HEK293 (cell line): ENCODE results near the gene MCUR1.

Source experiments
- BCL11A ChIP-seq: fragments of 450-650 bp; formaldehyde crosslinking; IDR thresholded peaks from 2 replicates; pipeline ENCODE4 v1.5.1; 2016; ENCODE audit warnings: low read depth, missing biosample characterization, missing genetic modification characterization
- CTCF ChIP-seq: fragments of 450-650 bp; formaldehyde crosslinking; IDR thresholded peaks from 2 replicates; pipeline ENCODE4 v1.5.1; 2016; ENCODE audit warnings: missing biosample characterization, missing genetic modification characterization
- PATZ1 ChIP-seq: fragments of 450-650 bp; formaldehyde crosslinking; IDR thresholded peaks from 2 replicates; pipeline ENCODE4 v1.5.1; 2016; ENCODE audit warnings: missing biosample characterization, missing genetic modification characterization
- REST ChIP-seq: fragments of 450-650 bp; formaldehyde crosslinking; IDR thresholded peaks from 2 replicates; pipeline ENCODE4 v1.5.1; 2016; ENCODE audit warnings: missing biosample characterization, missing genetic modification characterization
- TCF7L2 ChIP-seq: IDR thresholded peaks from 2 replicates; pipeline ENCODE4 v1.6.1; 2011; ENCODE audit warnings: low read depth, mild to moderate bottlenecking, inconsistent platforms, low read length, moderate library complexity, borderline replicate concordance
- YY1 ChIP-seq: fragments of 450-650 bp; formaldehyde crosslinking; IDR thresholded peaks from 2 replicates; pipeline ENCODE4 v1.5.1; 2018; ENCODE audit warnings: missing biosample characterization, missing genetic modification characterization
- ZBTB21 ChIP-seq: fragments of 450-650 bp; formaldehyde crosslinking; IDR thresholded peaks from 2 replicates; pipeline ENCODE4 v1.5.1; 2017; ENCODE audit warnings: missing biosample characterization, missing genetic modification characterization
- ZNF707 ChIP-seq: fragments of 450-650 bp; formaldehyde crosslinking; IDR thresholded peaks from 2 replicates; pipeline ENCODE4 v1.5.1; 2016; ENCODE audit warnings: missing biosample characterization, missing genetic modification characterization

DNA sequence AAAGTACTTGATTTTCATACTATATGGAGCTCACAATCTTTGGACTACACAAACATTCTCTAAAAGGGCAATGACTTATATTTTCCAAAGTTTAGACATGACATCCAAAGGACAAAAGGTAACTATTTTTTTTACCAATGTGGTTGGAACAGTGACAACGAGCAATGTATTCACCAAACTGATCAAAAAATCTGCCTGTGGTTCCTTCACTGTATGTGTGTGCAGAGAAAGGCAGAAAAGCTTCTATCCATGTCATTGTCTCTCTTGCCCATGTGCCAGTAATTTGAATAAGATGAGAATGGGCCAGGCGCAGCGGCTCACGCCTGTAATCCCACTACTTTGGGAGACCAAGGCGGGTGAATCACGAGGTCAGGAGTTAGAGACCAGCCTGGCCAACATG lies 25.5 kb downstream of the MCUR1 start:
- TF ChIP-seq BCL11A: no peak
- no peak for TF ChIP-seq REST (tag by site-specific recombination)
- TF ChIP-seq CTCF: no peak
- no peak for TF ChIP-seq TCF7L2
- TF ChIP-seq ZBTB21 (tag by site-specific recombination): no peak
- TF ChIP-seq ZNF707 (tag by site-specific recombination): no peak
- TF ChIP-seq PATZ1 (tag by site-specific recombination): no peak
- no peak for TF ChIP-seq YY1 (tag by site-specific recombination)
